ENCODE measurements around the gene ACSS3.

ACSS3 gene

DNA sequence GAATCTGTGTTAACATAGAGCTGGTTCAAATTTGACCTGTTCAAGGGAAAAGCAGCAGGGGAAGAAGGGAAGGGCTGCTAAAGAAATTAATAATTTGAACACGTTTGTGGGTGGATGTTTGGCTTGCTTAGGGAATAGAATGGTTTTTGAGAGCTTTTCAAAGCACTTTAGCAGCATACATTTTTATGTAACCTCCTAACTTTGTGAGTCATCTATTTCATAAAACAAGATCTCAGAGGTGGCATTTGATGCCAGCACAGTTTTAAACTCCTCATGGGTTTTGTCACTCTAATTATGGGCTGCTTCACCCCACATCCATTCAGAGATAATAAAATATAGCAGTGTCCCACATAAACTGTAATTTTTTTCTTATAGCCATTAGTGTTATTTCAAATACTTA is 143.8 kb downstream of the ACSS3 start:
- TF ChIP-seq, protein P1, sequence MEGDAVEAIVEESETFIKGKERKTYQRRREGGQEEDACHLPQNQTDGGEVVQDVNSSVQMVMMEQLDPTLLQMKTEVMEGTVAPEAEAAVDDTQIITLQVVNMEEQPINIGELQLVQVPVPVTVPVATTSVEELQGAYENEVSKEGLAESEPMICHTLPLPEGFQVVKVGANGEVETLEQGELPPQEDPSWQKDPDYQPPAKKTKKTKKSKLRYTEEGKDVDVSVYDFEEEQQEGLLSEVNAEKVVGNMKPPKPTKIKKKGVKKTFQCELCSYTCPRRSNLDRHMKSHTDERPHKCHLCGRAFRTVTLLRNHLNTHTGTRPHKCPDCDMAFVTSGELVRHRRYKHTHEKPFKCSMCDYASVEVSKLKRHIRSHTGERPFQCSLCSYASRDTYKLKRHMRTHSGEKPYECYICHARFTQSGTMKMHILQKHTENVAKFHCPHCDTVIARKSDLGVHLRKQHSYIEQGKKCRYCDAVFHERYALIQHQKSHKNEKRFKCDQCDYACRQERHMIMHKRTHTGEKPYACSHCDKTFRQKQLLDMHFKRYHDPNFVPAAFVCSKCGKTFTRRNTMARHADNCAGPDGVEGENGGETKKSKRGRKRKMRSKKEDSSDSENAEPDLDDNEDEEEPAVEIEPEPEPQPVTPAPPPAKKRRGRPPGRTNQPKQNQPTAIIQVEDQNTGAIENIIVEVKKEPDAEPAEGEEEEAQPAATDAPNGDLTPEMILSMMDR (IDR thresholded peaks at IDR 0.05; ENCODE audit: unreplicated experiment in 3 of 3), result no peak
- H3K4me3 Mint-ChIP-seq, result no peak overlapping the region

DNA sequence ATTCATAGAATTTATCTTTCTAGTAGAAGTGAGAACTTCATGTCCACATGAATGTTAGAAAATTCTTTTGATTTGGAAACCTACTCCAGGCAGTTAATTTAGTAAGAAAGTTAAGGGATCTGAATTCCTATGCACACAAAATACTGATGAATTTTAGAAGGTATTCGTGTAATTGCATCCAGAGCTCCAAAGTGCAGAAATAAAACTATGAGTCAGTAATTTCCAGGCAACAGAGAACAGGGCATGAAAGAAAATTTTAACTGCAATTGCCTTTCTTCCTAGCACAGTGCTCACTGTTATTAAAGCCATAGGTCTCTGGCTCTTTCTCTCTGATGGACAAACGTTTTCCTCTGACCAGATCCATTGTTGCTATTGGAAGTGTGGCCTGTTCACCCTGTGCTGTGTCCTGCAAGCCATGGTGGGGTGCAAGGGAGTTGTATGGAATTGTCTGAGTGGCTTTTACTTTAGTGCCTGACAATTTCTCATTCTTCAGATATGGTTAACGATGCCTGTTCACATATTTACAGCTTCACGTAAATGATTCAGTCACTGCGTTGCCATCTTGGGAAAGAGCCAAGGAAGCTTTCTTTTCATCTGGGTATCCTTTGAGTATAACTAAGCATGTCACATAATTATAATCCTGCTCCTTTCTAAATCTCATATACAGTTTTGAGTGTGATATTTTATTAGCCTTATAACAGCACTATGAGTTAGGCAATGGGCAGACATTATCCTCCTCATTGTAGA is 145.1 kb downstream of the ACSS3 start:
- peaks cover 3% of the 10 kb centered on the region for H3K4me1 Mint-ChIP-seq

More for the DNA sequence above, 143.8 kb downstream of the ACSS3 start:
- Mint-ChIP-seq H3K9me3 (no peaks in the 10 kb centered on the region), H3K27me3 (ENCODE audit: low read depth) (no peaks in the 10 kb centered on the region), H3K36me3 (ENCODE audit: low read depth) (peaks cover 4% of the 10 kb centered on the region), H3K4me1 (peaks cover 3% of the 10 kb centered on the region), H3K27ac (peak overlapping the region in 1 of 3 experiments; percentile 72)

DNA sequence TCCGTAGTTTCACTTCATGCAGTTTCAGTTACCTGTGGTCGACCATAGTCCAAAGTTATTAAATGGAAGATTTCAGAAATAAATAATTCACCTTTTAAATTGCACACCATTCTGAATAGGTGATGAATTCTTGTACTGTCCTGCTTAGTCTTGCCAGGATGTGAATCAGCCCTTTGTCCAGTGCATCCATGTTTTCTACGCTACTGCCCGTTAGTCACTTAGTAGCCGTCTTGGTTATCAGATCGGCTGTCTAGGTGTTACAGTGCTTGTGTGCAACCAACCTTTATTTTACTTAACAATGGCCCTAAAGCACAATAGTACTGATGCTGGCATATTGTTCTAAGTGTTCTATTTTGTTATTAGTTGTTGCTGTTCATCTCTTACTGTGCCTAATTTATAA is 146.7 kb downstream of the ACSS3 start:
- H3K9me3 Mint-ChIP-seq, result no peaks in the 10 kb centered on the region
- H3K4me1 Mint-ChIP-seq, result peaks cover 3% of the 10 kb centered on the region

More for the DNA sequence above, 145.1 kb downstream of the ACSS3 start:
- peak overlapping the region in 2 of 3 experiments; percentile 32 to 82 for H3K27ac Mint-ChIP-seq
- TF ChIP-seq, protein P1 (IDR thresholded peaks at IDR 0.05; ENCODE audit: unreplicated experiment in 3 of 3), result no peak
- H3K4me3 Mint-ChIP-seq, result no peak overlapping the region
- H3K36me3 Mint-ChIP-seq (ENCODE audit: low read depth), result peaks cover 4% of the 10 kb centered on the region
- H3K27me3 Mint-ChIP-seq (ENCODE audit: low read depth), result no peaks in the 10 kb centered on the region
- H3K9me3 Mint-ChIP-seq, result no peaks in the 10 kb centered on the region

DNA sequence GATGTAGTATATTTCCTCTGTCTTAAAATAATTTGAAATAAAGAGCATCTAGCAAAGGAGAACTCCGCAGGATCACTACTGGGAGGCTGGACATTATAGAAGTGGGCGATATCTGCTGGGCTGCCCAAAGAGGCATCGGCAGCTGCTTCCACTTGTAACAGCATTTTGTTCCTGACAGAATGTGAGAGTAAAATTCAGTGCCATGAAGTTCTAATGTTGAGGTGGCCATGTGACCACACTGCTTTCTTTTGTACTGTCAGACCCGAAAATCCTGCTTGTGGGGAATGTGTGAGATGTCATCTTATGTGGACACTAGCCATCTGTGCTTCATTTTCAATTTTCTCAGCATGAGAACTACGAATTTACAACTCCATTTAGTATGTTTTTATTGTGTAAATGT is 151.9 kb downstream of the ACSS3 start:
- H3K27ac Mint-ChIP-seq, result peak overlapping the region; percentile 21 to 77 (median 52)
- TF ChIP-seq, protein P1 (IDR thresholded peaks at IDR 0.05; ENCODE audit: unreplicated experiment in 3 of 3), result no peak
- no peak overlapping the region for H3K4me3 Mint-ChIP-seq
- H3K36me3 Mint-ChIP-seq (ENCODE audit: low read depth), result no peaks in the 10 kb centered on the region
- peaks cover 13% of the 10 kb centered on the region for H3K4me1 Mint-ChIP-seq
- H3K9me3 Mint-ChIP-seq, result no peaks in the 10 kb centered on the region
- no peaks in the 10 kb centered on the region for H3K27me3 Mint-ChIP-seq (ENCODE audit: low read depth)

More for the DNA sequence above, 146.7 kb downstream of the ACSS3 start:
- Mint-ChIP-seq H3K27me3 (ENCODE audit: low read depth) (no peaks in the 10 kb centered on the region), H3K36me3 (ENCODE audit: low read depth) (peaks cover 4% of the 10 kb centered on the region), H3K27ac (no peak overlapping the region), H3K4me3 (no peak overlapping the region)
- TF ChIP-seq, protein P1 (IDR thresholded peaks at IDR 0.05; ENCODE audit: unreplicated experiment in 3 of 3), result no peak

DNA sequence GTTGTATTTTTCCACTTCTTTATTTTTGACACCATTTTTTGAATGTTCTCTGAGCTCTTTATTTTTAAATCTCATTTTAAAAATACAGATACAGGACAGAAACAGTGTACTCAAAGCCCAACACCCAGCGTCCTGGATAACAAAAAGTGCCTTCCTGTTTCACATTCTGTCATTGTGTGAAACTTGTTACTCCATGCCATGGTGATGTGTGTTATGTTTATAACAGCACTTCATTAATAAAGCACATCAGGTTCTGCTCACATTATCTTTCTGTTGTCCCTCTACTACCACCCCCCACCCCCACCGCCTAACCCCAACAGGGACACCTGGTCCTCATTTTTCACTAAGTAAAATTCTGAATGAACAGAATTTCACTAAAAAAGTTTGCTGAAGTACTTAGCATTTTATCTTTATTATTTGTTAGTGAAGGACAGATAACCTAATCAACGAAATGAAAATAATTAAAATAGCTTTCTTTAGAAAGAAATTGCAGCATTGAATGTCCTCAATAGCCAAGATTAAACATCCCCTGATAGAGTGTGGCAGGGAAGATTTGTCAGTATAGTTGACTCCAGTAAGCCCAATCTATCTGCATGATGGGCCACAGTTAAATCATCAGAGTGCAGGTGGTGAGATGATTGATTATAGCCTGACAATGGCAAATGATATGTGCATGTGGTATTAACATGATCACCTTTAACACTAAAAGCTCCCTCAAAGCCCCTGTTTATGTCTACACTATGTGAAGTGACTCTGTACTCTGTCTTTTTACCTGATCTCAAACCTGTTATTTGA is 153.9 kb downstream of the ACSS3 start:
- TF ChIP-seq, protein P1 (IDR thresholded peaks at IDR 0.05; ENCODE audit: unreplicated experiment in 3 of 3), result no peak
- Mint-ChIP-seq H3K27me3 (ENCODE audit: low read depth) (no peaks in the 10 kb centered on the region), H3K27ac (peak overlapping the region; percentile 21 to 77 (median 52)), H3K36me3 (ENCODE audit: low read depth) (peaks cover 4% of the 10 kb centered on the region), H3K4me1 (peaks cover 13% of the 10 kb centered on the region), H3K4me3 (no peak overlapping the region), H3K9me3 (no peaks in the 10 kb centered on the region)

Measured in nephron (organoid).